HEK293T (cell line): ENCODE results near the gene UNC79.

ENCODE experiments used
- BHLHE40 ChIP-seq: fragments of 450-650 bp; IDR thresholded peaks from 2 replicates; pipeline ENCODE4 v1.6.1; 2016; ENCODE audit warnings: mild to moderate bottlenecking, moderate library complexity, borderline replicate concordance
- FOXA1 ChIP-seq: fragments of 450-650 bp; IDR thresholded peaks from 2 replicates; pipeline ENCODE4 v1.6.1; 2016; ENCODE audit warnings: mild to moderate bottlenecking
- FOXM1 ChIP-seq: fragments of 450-650 bp; IDR thresholded peaks from 2 replicates; pipeline ENCODE4 v1.6.1; 2017; ENCODE audit warnings: mild to moderate bottlenecking, borderline replicate concordance
- HDGF ChIP-seq: fragments of 450-650 bp; IDR thresholded peaks from 2 replicates; pipeline ENCODE4 v1.6.1; 2017; ENCODE audit warnings: antibody characterized with exemption, borderline replicate concordance
- NFRKB ChIP-seq: fragments of 450-650 bp; IDR thresholded peaks from 2 replicates; pipeline ENCODE4 v1.6.1; 2016; ENCODE audit warnings: mild to moderate bottlenecking, moderate library complexity
- SP1 ChIP-seq: fragments of 450-650 bp; IDR thresholded peaks from 2 replicates; pipeline ENCODE4 v1.6.1; 2017
- TARDBP ChIP-seq: fragments of 450-650 bp; IDR thresholded peaks from 2 replicates; pipeline ENCODE4 v1.6.1; 2016

DNA sequence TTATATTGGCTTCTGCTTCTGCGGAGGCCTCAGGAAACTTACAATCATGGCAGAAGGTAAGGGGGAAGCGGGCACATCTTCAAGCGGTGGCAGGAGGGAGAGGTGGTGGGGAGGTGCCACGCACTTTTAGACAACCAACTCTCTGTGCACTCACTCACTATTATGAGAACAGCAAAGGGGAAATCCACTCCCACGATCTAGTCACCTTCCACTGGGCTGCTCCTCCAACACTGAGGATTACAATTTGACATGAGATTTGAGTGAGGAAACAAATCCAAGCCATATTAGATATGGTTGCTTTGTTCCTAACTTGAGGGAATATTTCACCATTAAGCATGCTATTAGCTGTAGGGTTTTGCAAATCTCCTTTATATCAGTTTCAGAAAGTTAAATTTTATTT is 80.3 kb downstream of the UNC79 start:
- no peak for TF ChIP-seq SP1
- TF ChIP-seq NFRKB = no peak
- TF ChIP-seq HDGF = no peak
- TF ChIP-seq FOXM1 = no peak
- no peak for TF ChIP-seq FOXA1
- TF ChIP-seq BHLHE40 = no peak
- TF ChIP-seq TARDBP = no peak
